IMR-90 (cell line): Measurements from ENCODE around the gene CPA4. TPM values are rescaled to one million over a fixed set of nuclear protein-coding genes. Genes with fewer than 3 reads are reported as not detected.

ENCODE experiments used
- ATAC-seq: fragments of 200-7000 bp; cut with Tn5 transposase; 2 replicates; pipeline ENCODE4 v1.9.1; 2020; ENCODE audit warnings: low read depth, mild to moderate bottlenecking, moderate library complexity
- BruUV-seq: library from RNA; stranded (reverse); fragments of 400-500 nt; replicated peaks from 2 replicates; lab custom pipeline; 2021; lab: Mats Ljungman, UMichigan
- CTCF ChIA-PET: fragments of 300-600 bp; formaldehyde crosslinking; extraction: SDS; loops from one replicate; lab custom pipeline; 2021; ENCODE audit warnings: antibody characterized with exemption; lab: Yijun Ruan, JAX
- POLR2A ChIA-PET: fragments of 300-600 bp; sonication (Branson Sonifier 250); formaldehyde crosslinking; loops from one replicate; lab custom pipeline; 2022; ENCODE audit warnings: antibody characterized with exemption; ENCODE audit not compliant: unreplicated experiment; lab: Charles Lee
- DNase-seq: peaks from one replicate; pipeline ENCODE4 v3.0.0; 2013
- H2AFZ ChIP-seq: replicated peaks from 2 replicates; pipeline ENCODE3; 2013; ENCODE audit warnings: low read length, mild to moderate bottlenecking; ENCODE audit not compliant: poor library complexity
- H2AK5ac ChIP-seq: 2 replicates; pipeline ENCODE4 v1.6.1; 2013; ENCODE audit warnings: low read depth, low read length, inconsistent platforms
- H2AK9ac ChIP-seq: replicated peaks from 2 replicates; pipeline ENCODE3; 2013; ENCODE audit warnings: mild to moderate bottlenecking, low read depth, low read length, moderate library complexity; ENCODE audit not compliant: poor library complexity
- H2BK120ac ChIP-seq: 2 replicates; pipeline ENCODE4 v1.6.1; 2013; ENCODE audit warnings: low read depth, low read length, inconsistent platforms
- H2BK15ac ChIP-seq: 3 replicates; pipeline ENCODE4 v1.6.1; 2013; ENCODE audit warnings: low read depth, low read length, inconsistent platforms
- H2BK20ac ChIP-seq: 2 replicates; pipeline ENCODE4 v1.6.1; 2013; ENCODE audit warnings: low read depth, mild to moderate bottlenecking, inconsistent platforms, low read length, moderate library complexity
- H2BK5ac ChIP-seq: 2 replicates; pipeline ENCODE4 v1.6.1; 2013; ENCODE audit warnings: mild to moderate bottlenecking, low read depth, low read length, inconsistent platforms; ENCODE audit not compliant: poor library complexity, severe bottlenecking
- H3K14ac ChIP-seq: replicated peaks from 2 replicates; pipeline ENCODE4 v1.6.1; 2013; ENCODE audit warnings: low read depth, low read length, inconsistent platforms
- H3K18ac ChIP-seq: 2 replicates; pipeline ENCODE4 v1.6.1; 2013; ENCODE audit warnings: low read depth, low read length, control low read depth
- H3K23ac ChIP-seq: 2 replicates; pipeline ENCODE4 v1.6.1; 2013; ENCODE audit warnings: low read depth, low read length, inconsistent platforms
- H3K27ac ChIP-seq: 2 replicates; pipeline ENCODE4 v1.5.1; 2013; ENCODE audit warnings: mild to moderate bottlenecking, control low read depth, low read length; ENCODE audit not compliant: insufficient read depth
- H3K27me3 ChIP-seq: 2 replicates; pipeline ENCODE4 v1.6.1; 2013; ENCODE audit warnings: low read length; ENCODE audit not compliant: control insufficient read depth, insufficient read depth
- H3K36me3 ChIP-seq: 2 replicates; pipeline ENCODE4 v1.6.1; 2013; ENCODE audit warnings: low read length, mixed read lengths; ENCODE audit not compliant: control insufficient read depth, insufficient read depth
- H3K4ac ChIP-seq: 2 replicates; pipeline ENCODE4 v1.6.1; 2013; ENCODE audit warnings: low read depth, low read length, inconsistent platforms
- H3K4me1 ChIP-seq: 2 replicates; pipeline ENCODE4 v1.6.1; 2013; ENCODE audit warnings: low read length, mixed read lengths; ENCODE audit not compliant: control insufficient read depth, insufficient read depth
- H3K4me2 ChIP-seq: 2 replicates; pipeline ENCODE4 v1.6.1; 2013; ENCODE audit warnings: low read depth, mild to moderate bottlenecking, control low read depth, low read length, moderate library complexity
- H3K4me3 ChIP-seq: 2 replicates; pipeline ENCODE4 v1.5.1; 2013; ENCODE audit warnings: low read depth, mild to moderate bottlenecking, control low read depth, low read length, moderate library complexity; ENCODE audit not compliant: insufficient read depth
- H3K56ac ChIP-seq: 2 replicates; pipeline ENCODE4 v1.6.1; 2013; ENCODE audit warnings: low read length, inconsistent platforms; ENCODE audit not compliant: insufficient read depth; ENCODE audit errors: extremely low read depth
- H3K79me1 ChIP-seq, 2 experiments: 2 replicates each; pipeline ENCODE4 v1.6.1; 2013; ENCODE audit warnings: low read length in 2 of 2, inconsistent platforms in 1 of 2, low read depth in 1 of 2
- H3K9ac ChIP-seq: 2 replicates; pipeline ENCODE4 v1.6.1; 2013; ENCODE audit warnings: low read depth, low read length, control low read depth
- H3K9me1 ChIP-seq: 2 replicates; pipeline ENCODE4 v1.6.1; 2013; ENCODE audit warnings: low read length, inconsistent platforms; ENCODE audit not compliant: insufficient read depth
- H3K9me3 ChIP-seq: 2 replicates; pipeline ENCODE4 v1.6.1; 2013; ENCODE audit warnings: low read length; ENCODE audit not compliant: control insufficient read depth, insufficient read depth
- H4K20me1 ChIP-seq: 2 replicates; pipeline ENCODE4 v1.6.1; 2013; ENCODE audit warnings: low read length, inconsistent platforms; ENCODE audit not compliant: insufficient read depth
- H4K5ac ChIP-seq: 2 replicates; pipeline ENCODE4 v1.6.1; 2013; ENCODE audit warnings: mild to moderate bottlenecking, low read depth, low read length, control low read depth
- H4K8ac ChIP-seq, 2 experiments: 2 replicates each; pipeline ENCODE4 v1.6.1; 2013; ENCODE audit warnings: low read depth in 2 of 2, low read length in 2 of 2, control low read depth in 1 of 2, inconsistent platforms in 1 of 2
- H4K91ac ChIP-seq: 2 replicates; pipeline ENCODE4 v1.6.1; 2013; ENCODE audit warnings: low read depth, low read length, inconsistent platforms; ENCODE audit not compliant: insufficient read depth
- BHLHE40 ChIP-seq: fragments of 150-350 bp; IDR thresholded peaks from 2 replicates; pipeline ENCODE4 v1.6.1; 2016; ENCODE audit warnings: mild to moderate bottlenecking, low read depth, low read length
- CHD1 ChIP-seq: IDR thresholded peaks from 2 replicates; pipeline ENCODE4 v1.6.1; 2012; ENCODE audit warnings: low read depth, low read length, improper control_type of control experiment
- FOS ChIP-seq: fragments of 150-350 bp; IDR thresholded peaks from 2 replicates; pipeline ENCODE4 v1.6.1; 2016; ENCODE audit warnings: low read depth, low read length
- MAZ ChIP-seq: IDR thresholded peaks from 2 replicates; pipeline ENCODE4 v1.6.1; 2012; ENCODE audit warnings: low read depth, mild to moderate bottlenecking, low read length, improper control_type of control experiment, moderate library complexity, borderline replicate concordance
- MXI1 ChIP-seq: IDR thresholded peaks from 2 replicates; pipeline ENCODE4 v1.6.1; 2012; ENCODE audit warnings: low read depth, mild to moderate bottlenecking, low read length, moderate library complexity, borderline replicate concordance
- NFE2L2 ChIP-seq: fragments of 150-350 bp; IDR thresholded peaks from 2 replicates; pipeline ENCODE4 v1.6.1; 2016; ENCODE audit warnings: low read depth, mild to moderate bottlenecking, low read length
- POLR2A ChIP-seq: IDR thresholded peaks from 2 replicates; pipeline ENCODE4 v1.6.1; 2012; ENCODE audit warnings: mild to moderate bottlenecking, low read depth, low read length
- RAD21 ChIP-seq: IDR thresholded peaks from 2 replicates; pipeline ENCODE4 v1.6.1; 2012; ENCODE audit warnings: low read length, improper control_type of control experiment
- SMC3 ChIP-seq: fragments of 150-350 bp; IDR thresholded peaks from 2 replicates; pipeline ENCODE4 v1.6.1; 2016; ENCODE audit warnings: low read depth, mild to moderate bottlenecking, antibody characterized with exemption, low read length, moderate library complexity
- WGBS, 2 experiments: methylation state at CpG; one replicate each; pipeline versions ENCODE4 v1.1.5 to v1.1.7; 2013; ENCODE audit warnings: missing lambda C conversion rate in 2 of 2; ENCODE audit not compliant: insufficient read length in 1 of 2; ENCODE audit errors: extremely low coverage in 2 of 2; 5-methylcytosine and 5-hydroxymethylcytosine counted together
- dilution Hi-C: fragments of 300-500 bp; cut with HindIII; formaldehyde crosslinking; loops from one replicate; pipeline ENCODE4 v1.14.3; 2018; ENCODE audit warnings: low sequenced_read_pairs; ENCODE audit not compliant: unreplicated experiment
- in situ Hi-C: fragments of 300-500 bp; cut with MboI; formaldehyde crosslinking; loops from 3 replicates; pipeline ENCODE4 v1.14.3; 2019; ENCODE audit warnings: low sequenced_read_pairs, inconsistent platforms, mixed read lengths
- intact Hi-C: fragments of 100-400 bp; cut with micrococcal nuclease; formaldehyde crosslinking; loops from 2 replicates; pipeline ENCODE4 v1.10.0; 2022
- polyA plus RNA-seq, 3 experiments: library from polyadenylated mRNA; depleted of rRNA; stranded (reverse); fragments of >200 nt; gene quantifications; 2 replicates each; pipeline ENCODE4 v1.2.3, GENCODE V29; 2012; ENCODE audit warnings: low replicate concordance in 1 of 3
- total RNA-seq: library from RNA; depleted of rRNA; stranded (reverse); fragments of >200 nt; gene quantifications from 2 replicates; pipeline ENCODE4 v1.2.3, GENCODE V29; 2012
- TF ChIP-seq, protein P1 (sequence below): fragments of 150-350 bp; IDR thresholded peaks from 2 replicates; pipeline ENCODE4 v1.6.1; 2017; ENCODE audit warnings: mild to moderate bottlenecking, antibody characterized with exemption, low read length, low read depth
- TF ChIP-seq, protein P2 (sequence below): fragments of 150-350 bp; IDR thresholded peaks from 2 replicates; pipeline ENCODE4 v1.6.1; 2016; ENCODE audit warnings: low read depth, mild to moderate bottlenecking, low read length, moderate library complexity, borderline replicate concordance
- TF ChIP-seq, protein P3 (sequence below): conservative IDR thresholded peaks from 2 replicates; pipeline ENCODE4 v1.5.1; 2012; ENCODE audit warnings: mild to moderate bottlenecking, low read depth, low read length, improper control_type of control experiment

CPA4 gene
- total and polyA plus RNA-seq, 2 of the 4 experiments (the other 2 are of a cell fraction), result 316 to 365 TPM

DNA sequence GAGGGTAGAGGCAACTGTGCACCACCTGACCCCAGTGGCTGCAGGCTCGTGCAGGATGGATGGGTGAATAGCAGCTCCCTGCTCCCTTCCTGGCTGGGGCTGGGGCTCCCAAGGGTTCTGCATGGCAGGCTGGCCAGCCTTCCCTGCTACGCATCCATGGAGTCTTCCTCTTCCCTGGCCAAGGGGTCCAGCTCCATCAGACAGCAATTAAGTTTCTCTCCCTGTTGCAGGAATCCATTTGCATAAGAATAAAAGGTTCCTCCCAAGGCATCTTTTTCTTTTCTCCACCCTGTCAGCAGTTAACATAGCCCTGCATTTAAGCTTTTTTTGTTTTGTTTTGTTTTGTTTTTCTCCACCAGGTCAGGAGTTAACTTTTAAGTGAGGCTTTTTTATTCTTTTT lies 36.3 kb upstream of the CPA4 start:
- no peak overlapping the region for H2AK5ac ChIP-seq
- H3K4me3 ChIP-seq, result no peak overlapping the region
- ChIA-PET CTCF (no interaction called here), POLR2A (no interaction called here)
- H4K5ac ChIP-seq, result no peak overlapping the region
- DNase-seq (no peak), ATAC-seq (no peak)
- BruUV-seq, result no TSS peak
- no peaks in the 10 kb centered on the region for H3K9me1 ChIP-seq
- 80% methylated on average over 1 of the region's 2 CpGs; no CpG with 5 or more reads in 1 of the 2 experiments for WGBS, 2 experiments
- no peak overlapping the region for H4K8ac ChIP-seq
- no peaks in the 10 kb centered on the region for H4K20me1 ChIP-seq
- H3K56ac ChIP-seq, result no peak overlapping the region
- no peaks in the 10 kb centered on the region for H3K36me3 ChIP-seq
- H3K79me1 ChIP-seq, result no peaks in the 10 kb centered on the region
- H2BK15ac ChIP-seq, result no peak overlapping the region
- H3K14ac ChIP-seq, result no peak overlapping the region
- no peak overlapping the region for H3K4me2 ChIP-seq
- H2AK9ac ChIP-seq, result no peak overlapping the region
- H3K27ac ChIP-seq, result no peak overlapping the region
- H4K91ac ChIP-seq, result no peak overlapping the region
- in situ Hi-C loops (no loop called here), dilution Hi-C loops (no loop called here), intact Hi-C loops (no loop called here)
- H3K9me3 ChIP-seq, result peaks cover 28% of the 10 kb centered on the region
- no peaks in the 10 kb centered on the region for H3K4me1 ChIP-seq
- H3K23ac ChIP-seq, result no peak overlapping the region
- no peak overlapping the region for H3K18ac ChIP-seq
- no peak overlapping the region for H3K9ac ChIP-seq
- TF ChIP-seq, protein P1, sequence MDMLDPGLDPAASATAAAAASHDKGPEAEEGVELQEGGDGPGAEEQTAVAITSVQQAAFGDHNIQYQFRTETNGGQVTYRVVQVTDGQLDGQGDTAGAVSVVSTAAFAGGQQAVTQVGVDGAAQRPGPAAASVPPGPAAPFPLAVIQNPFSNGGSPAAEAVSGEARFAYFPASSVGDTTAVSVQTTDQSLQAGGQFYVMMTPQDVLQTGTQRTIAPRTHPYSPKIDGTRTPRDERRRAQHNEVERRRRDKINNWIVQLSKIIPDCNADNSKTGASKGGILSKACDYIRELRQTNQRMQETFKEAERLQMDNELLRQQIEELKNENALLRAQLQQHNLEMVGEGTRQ, result no peak
- no peak for TF ChIP-seq MXI1
- TF ChIP-seq, protein P2, sequence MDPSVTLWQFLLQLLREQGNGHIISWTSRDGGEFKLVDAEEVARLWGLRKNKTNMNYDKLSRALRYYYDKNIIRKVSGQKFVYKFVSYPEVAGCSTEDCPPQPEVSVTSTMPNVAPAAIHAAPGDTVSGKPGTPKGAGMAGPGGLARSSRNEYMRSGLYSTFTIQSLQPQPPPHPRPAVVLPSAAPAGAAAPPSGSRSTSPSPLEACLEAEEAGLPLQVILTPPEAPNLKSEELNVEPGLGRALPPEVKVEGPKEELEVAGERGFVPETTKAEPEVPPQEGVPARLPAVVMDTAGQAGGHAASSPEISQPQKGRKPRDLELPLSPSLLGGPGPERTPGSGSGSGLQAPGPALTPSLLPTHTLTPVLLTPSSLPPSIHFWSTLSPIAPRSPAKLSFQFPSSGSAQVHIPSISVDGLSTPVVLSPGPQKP, result no peak
- TF ChIP-seq CHD1, result no peak
- TF ChIP-seq RAD21, result no peak
- no peak for TF ChIP-seq BHLHE40
- TF ChIP-seq NFE2L2, result no peak
- no peak for TF ChIP-seq SMC3
- TF ChIP-seq FOS, result no peak
- TF ChIP-seq, protein P3, sequence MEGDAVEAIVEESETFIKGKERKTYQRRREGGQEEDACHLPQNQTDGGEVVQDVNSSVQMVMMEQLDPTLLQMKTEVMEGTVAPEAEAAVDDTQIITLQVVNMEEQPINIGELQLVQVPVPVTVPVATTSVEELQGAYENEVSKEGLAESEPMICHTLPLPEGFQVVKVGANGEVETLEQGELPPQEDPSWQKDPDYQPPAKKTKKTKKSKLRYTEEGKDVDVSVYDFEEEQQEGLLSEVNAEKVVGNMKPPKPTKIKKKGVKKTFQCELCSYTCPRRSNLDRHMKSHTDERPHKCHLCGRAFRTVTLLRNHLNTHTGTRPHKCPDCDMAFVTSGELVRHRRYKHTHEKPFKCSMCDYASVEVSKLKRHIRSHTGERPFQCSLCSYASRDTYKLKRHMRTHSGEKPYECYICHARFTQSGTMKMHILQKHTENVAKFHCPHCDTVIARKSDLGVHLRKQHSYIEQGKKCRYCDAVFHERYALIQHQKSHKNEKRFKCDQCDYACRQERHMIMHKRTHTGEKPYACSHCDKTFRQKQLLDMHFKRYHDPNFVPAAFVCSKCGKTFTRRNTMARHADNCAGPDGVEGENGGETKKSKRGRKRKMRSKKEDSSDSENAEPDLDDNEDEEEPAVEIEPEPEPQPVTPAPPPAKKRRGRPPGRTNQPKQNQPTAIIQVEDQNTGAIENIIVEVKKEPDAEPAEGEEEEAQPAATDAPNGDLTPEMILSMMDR, result no peak
- TF ChIP-seq MAZ, result no peak
- TF ChIP-seq POLR2A, result no peak
- no peak overlapping the region for H2BK5ac ChIP-seq
- H3K4ac ChIP-seq, result no peak overlapping the region
- no peak overlapping the region for H2BK120ac ChIP-seq
- H2AFZ ChIP-seq, result no peak overlapping the region
- H3K27me3 ChIP-seq, result no peaks in the 10 kb centered on the region
- H2BK20ac ChIP-seq, result no peak overlapping the region
